GM18870 (cell line): ENCODE measurements around the gene PDE6A.

Experiments
- ATAC-seq: cut with Tn5 transposase; IDR thresholded peaks from one replicate; pipeline ENCODE4 v1.9.1; 2021; ENCODE audit warnings: moderate library complexity; ENCODE audit not compliant: unreplicated experiment

Gene PDE6A

GRCh38 chr5:149930749-149931574 is 13.6 kb downstream of the PDE6A start:
- no peak for ATAC-seq

GRCh38 chr5:149930043-149930748 is 14.4 kb downstream of the PDE6A start:
- no peak for ATAC-seq

- no peak for ATAC-seq
Observed at GRCh38 chr5:149924486-149924885, 20.1 kb downstream of the PDE6A start.

DNA sequence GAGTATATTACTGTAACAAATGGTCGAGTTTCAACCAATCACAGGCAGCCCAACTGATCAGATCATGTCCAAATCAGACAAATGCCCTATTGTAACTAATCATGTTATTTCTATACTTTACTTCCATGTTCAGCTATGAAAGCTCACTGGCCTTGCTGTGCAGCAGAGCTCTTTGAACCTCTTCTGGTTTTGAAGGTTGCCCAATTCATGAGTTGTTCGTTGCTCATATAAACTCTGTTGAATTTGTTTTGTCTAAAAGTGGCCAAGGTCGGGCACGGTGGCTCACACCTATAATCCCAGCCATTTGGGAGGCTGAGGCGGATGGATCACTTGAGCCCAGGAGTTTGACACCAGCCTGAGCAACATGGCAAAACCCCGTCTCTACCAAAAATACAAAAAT is 21.6 kb downstream of the PDE6A start:
- no peak for ATAC-seq

DNA sequence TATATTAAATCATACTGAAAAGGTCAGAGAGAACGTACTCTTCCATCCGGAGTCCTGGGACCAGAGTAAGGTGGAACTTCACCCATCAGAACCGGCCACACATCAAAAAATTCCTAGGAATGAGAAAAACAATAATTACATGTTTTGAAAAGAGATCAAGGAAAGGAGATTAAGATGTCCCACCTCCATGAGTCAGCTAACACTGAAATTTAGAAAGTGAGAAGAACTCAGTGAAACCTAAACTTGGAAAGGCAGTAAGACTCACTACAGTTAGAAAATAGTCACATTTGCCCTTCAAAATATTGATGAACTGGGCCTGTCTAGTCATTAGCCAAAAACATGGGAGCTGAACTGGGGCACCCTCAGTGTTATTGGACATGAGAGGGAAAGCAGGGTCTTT is 23.0 kb downstream of the PDE6A start:
- no peak for ATAC-seq

DNA sequence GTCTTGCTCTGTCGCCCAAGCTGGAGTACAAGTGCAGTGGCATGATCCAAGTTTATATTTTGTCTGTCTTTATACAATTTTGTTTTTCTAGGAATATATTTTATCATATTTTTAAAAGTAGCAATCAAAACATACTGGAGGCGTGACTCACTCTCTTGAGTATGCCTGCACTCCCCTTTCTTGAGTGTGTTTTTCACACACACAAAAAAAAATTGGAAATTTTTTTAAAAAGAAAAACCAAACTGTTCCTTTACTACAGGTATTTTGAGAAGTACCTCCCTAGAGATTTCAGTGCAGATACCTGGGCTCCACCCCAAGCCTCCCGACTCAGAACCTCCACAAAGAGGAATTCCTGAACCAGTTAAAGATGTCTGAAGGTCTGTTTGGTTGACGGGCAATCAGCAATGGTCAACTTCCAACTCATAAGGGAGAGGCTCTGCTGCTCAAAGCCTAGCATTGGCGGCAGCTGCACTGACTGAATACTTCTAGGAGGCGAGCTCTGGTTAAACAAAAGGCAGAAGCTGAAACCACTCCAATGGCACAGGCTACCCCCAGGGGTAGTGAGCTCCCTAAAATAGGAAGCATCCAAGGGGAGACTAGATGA is 27.4 kb downstream of the PDE6A start:
- no peak for ATAC-seq

- ATAC-seq: no peak
Observed at GRCh38 chr5:149916334-149917072, 28.1 kb downstream of the PDE6A start.

DNA sequence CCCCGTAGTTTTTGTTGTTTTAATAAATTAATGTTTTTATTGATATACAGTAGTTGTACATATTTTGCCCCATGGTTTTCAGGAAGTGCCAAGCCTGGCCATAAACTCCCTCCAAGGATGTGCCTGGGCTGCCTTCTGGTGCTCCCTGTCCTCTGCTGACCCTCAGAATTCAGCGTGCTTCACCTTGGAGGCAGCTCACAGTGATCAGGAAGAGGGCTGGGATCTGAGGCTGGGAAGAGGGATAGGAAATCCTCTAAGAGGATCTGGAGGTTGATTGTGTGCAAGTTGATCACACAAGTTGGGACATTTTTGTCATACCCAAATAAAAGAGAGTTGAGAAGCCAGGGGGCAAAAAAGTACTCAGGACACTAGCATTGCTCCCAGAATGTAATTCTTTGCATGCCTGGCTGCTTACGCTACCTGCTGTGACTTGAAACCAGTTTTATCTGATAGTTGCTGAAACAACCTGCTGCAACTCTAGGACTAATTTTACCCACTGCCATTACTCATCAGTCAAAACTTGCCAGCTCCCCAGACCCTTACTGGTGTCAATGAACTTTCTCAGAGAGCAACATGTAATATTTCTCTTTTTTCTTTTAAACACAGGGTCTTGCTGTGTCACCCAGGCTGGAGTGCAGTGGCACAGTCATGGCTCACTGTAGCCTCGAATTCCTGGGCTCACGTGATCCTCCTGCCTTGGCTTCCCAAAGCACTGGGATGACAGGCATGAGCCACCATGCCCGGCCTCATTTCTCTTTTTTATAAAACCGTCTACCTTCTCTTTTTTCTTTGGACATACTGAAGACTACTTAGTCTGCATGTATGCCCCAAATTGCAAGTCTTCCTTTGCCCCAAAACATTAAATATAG is 29.0 kb downstream of the PDE6A start:
- ATAC-seq: no peak

- no peak for ATAC-seq
Observed at GRCh38 chr5:149913436-149914419, 30.9 kb downstream of the PDE6A start.

DNA sequence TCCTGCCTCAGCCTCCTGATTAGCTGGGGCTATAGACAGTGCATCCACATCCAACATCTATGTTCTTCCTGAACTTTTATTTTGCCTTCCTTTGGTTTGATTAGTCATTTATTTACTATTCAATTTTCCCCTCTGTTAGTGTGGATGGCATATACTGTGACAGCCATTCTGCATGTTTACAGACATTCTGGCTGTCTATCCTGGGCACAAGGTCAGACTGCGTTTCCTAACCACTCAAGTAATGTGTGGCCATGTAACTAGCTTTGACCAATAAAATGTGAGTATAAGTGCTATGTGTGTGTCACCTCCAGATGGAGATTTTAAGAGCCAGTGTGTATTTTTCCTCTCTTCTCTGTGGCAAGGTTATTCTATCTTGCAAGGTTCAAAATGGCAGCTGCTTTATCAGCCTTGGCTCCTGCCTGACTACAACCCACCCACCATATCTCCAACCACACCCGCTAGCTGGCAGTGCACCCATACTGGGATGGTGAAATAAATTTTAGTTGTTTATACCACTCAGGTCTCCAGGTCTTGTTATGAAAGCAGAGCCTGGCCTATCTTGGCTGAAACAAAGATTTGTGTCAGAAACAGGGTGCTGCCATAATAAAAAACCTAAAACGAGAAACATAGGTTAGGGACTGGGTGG is 32.2 kb downstream of the PDE6A start:
- no peak for ATAC-seq

DNA sequence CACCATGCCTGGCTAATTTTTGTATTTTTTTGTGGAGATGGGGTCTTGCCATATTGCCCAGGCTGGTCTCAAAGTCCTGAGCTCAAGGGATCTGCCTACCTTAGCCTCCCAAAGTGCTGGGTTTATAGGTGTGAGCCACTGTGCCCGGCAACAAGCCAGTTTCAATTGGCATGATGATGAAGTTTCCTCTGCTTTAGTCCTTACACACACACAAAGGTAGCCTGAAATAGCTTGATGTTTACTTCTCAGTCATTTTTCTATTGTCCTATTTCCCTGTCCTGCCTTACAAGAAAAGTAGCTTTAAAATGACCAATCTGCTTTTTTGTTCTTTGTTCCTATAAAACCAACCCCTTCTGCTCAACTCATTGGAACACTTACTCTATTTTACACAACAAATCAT is 33.6 kb downstream of the PDE6A start:
- no peak for ATAC-seq

DNA sequence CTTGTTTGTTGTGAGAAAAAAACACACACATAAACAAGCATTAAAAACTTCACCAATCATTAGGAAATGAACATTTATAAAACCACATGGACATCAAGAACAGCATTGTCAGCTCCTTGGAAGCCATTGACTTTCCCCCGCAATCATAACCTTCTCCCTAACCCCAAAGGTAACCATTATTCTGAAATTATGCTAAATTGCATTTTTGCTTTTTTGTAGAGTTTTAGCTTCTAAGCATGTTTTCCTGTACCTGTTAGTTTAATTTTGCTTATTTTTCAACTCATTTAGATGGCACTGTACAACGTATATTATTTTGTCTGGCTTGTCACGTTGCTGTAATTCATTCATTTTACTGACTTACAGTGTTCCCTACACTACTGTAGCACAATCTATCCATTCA is 36.8 kb downstream of the PDE6A start:
- ATAC-seq: no peak

DNA sequence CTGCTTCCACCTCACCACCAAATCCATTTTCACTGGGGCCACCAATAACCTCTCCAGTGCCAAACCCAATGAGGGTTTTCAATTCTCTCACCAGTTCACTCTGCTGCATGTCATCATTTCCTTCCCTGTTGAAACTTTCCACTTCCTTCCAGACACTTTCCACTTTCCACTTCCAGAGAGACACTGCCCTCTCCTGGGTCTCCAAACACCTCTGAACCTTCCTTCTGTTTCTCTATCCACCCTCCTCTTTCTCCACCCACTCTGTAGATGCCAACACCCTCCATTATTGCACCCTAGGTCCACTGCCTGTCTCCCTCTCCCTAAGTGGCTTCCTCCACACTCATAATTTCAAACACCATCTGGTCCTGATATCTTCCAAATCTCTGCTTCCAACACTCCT is 39.6 kb downstream of the PDE6A start:
- no peak for ATAC-seq

DNA sequence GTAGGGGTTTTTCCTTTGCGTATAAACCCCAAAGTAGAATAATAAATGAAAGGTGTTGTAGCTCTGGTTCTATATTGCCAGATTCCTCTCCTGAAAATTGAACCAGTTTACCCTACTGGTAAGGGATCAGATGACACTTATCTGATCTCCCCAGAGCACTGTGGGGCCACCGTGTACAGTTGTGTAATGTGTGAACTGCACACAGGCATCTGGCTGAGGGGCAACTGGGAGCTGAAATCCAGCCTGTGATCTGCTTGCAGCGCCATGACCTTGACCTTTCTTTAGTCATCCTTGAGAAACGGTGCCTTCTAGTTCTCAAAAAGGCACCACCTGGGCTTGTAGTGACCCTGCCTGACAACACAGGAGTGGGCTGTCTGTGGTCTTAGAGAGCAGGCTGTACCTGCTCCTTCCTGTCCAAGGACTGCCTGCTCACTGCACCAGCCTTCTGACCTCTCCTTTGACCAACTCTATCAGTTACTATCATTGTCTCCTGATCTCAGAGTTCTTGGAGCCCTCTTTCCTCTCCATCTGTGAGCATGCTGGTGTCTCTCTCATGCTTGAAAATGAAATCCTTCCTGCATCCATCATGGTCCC is 40.2 kb downstream of the PDE6A start:
- ATAC-seq: no peak

DNA sequence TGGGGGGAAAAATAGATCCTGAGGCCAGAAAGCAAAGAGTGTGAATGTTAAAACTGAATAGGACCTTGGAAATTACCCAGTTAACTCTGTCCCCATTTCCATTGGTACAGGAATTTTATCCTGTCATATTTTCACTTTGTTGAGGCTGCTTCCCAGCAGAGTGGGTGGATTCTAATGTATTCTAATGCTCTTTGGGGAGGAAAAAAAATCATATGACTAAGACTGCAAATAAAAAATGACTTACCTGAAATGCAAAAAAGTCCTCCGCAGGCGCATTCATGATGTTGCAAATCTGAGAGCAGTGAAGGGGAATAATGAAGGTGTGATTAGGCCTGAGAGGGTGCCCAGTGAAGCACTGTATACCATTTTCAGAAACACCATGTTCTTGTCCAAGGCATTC is 41.2 kb downstream of the PDE6A start:
- ATAC-seq: no peak

DNA sequence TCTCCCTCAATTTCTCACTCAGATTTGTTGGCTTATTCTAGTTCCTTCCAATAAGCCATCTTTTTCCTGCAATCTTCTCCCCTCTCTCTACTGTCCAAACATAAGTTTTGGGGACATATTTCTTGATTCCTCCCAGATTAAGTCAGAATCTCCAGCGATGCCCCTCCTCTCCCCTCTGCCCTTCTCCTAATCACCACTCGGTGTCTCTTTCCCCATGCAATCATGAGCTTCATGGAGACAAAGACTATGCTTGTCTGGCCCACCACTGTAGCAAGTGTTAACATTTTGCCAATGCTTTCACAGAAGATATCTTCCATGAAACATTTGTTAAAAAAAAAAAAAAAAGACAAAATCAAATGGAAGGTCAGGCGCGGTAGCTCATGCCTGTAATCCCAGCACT is 42.4 kb downstream of the PDE6A start:
- ATAC-seq: no peak

- no peak for ATAC-seq
Observed at GRCh38 chr5:149901511-149901910, 43.1 kb downstream of the PDE6A start.

GRCh38 chr5:149900390-149900789 is 44.2 kb downstream of the PDE6A start:
- no peak for ATAC-seq
